ENCODE results near the gene NF1.
"Not testable (repeated sequence)": the region's sequence is repeated elsewhere in the genome, so short reads cannot be mapped to it uniquely, and the experiment has no call there.

NF1 gene

DNA sequence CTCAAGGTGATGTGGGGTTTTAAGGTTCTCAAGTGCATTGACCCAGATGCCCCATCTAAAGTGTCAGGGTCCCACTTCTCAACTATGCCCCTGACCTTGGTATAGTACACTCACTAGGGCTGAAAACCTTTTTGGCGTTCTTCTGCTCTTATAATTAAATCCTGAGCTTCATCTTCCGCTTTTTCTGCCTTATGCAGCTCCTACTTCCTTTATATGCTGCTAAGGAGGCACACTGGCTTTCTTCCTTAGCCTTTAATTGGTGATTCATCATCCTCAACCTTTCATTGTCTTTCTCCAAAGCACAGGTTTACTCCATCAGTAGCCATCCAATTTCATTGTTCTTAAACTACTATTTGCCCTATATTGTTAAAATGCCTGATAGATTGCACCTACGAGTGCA is 5.3 kb upstream of the NF1 start:
- DNase-seq (ENCODE audit: low read depth) = peak; percentile 41
- no peak overlapping the region for H3K4me3 ChIP-seq (ENCODE audit: low read depth, low read length)
- TF ChIP-seq, protein P1, sequence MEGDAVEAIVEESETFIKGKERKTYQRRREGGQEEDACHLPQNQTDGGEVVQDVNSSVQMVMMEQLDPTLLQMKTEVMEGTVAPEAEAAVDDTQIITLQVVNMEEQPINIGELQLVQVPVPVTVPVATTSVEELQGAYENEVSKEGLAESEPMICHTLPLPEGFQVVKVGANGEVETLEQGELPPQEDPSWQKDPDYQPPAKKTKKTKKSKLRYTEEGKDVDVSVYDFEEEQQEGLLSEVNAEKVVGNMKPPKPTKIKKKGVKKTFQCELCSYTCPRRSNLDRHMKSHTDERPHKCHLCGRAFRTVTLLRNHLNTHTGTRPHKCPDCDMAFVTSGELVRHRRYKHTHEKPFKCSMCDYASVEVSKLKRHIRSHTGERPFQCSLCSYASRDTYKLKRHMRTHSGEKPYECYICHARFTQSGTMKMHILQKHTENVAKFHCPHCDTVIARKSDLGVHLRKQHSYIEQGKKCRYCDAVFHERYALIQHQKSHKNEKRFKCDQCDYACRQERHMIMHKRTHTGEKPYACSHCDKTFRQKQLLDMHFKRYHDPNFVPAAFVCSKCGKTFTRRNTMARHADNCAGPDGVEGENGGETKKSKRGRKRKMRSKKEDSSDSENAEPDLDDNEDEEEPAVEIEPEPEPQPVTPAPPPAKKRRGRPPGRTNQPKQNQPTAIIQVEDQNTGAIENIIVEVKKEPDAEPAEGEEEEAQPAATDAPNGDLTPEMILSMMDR (IDR thresholded peaks at IDR 0.05; ENCODE audit: low read depth, low read length) = no peak
- TF ChIP-seq, protein P2, sequence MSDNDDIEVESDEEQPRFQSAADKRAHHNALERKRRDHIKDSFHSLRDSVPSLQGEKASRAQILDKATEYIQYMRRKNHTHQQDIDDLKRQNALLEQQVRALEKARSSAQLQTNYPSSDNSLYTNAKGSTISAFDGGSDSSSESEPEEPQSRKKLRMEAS (IDR thresholded peaks at IDR 0.05; ENCODE audit: low read depth, low read length) = no peak
- TF ChIP-seq MYC (IDR thresholded peaks at IDR 0.05; ENCODE audit: low read depth, low read length) = no peak
- TF ChIP-seq POLR2A (IDR thresholded peaks at IDR 0.05; ENCODE audit: extremely low read depth, insufficient read length) = no peak

DNA sequence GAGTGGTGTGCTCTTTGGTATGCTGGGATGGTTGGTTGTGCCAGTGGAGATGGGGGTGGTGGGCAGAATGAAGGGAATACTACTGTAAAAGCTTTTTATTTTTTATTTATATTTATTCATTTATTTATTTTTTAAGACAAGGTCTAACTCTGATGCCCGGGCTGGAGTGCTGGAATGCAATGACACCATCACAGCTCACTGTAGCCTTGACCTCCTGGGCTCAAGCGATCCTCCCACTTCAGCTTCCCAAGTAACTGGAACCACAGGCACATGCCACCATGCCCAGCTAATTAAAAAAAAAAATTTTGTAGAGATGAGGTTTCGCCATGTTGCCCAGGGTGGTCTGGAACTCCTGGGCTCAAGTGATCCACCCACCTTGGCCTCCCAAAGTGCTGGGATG is 4.1 kb upstream of the NF1 start:
- DNase-seq (ENCODE audit: low read depth); H3K4me3 ChIP-seq (ENCODE audit: low read depth, low read length): not testable (repeated sequence)

DNA sequence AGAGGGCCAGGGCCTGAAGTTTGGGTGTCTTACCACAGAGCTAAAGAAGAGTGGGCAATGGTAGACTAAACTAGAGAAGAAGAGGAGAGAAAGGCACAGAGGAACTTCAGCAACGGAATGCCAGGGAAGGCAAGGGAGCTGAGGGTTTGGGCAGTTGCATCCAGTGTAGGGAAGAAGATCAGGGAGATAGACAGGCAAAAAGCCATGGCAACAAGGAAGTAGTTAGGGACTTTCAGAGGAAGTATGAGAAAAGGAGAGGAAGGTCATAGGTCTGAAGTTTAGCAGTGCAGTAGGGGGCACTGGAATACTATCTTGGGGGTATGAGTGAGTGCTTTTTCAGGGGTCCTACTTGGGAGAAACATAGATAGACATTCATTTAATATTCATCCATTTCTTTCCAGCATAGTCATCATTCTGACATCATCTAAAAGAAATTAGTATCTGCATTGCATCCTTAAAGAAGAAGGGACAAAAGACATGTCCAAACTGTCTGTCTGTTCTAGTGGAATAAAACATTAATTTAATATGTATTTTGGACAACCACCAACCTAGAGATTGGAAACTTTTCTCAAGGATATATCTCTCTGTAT is 2.2 kb upstream of the NF1 start:
- H3K4me3 ChIP-seq (ENCODE audit: low read depth, low read length) = no peak overlapping the region
- TF ChIP-seq POLR2A (IDR thresholded peaks at IDR 0.05; ENCODE audit: extremely low read depth, insufficient read length) (no peak), MYC (IDR thresholded peaks at IDR 0.05; ENCODE audit: low read depth, low read length) (no peak)
- TF ChIP-seq, protein P2 (IDR thresholded peaks at IDR 0.05; ENCODE audit: low read depth, low read length) = no peak
- TF ChIP-seq, protein P1 (IDR thresholded peaks at IDR 0.05; ENCODE audit: low read depth, low read length) = no peak
- DNase-seq (ENCODE audit: low read depth) = no peak

DNA sequence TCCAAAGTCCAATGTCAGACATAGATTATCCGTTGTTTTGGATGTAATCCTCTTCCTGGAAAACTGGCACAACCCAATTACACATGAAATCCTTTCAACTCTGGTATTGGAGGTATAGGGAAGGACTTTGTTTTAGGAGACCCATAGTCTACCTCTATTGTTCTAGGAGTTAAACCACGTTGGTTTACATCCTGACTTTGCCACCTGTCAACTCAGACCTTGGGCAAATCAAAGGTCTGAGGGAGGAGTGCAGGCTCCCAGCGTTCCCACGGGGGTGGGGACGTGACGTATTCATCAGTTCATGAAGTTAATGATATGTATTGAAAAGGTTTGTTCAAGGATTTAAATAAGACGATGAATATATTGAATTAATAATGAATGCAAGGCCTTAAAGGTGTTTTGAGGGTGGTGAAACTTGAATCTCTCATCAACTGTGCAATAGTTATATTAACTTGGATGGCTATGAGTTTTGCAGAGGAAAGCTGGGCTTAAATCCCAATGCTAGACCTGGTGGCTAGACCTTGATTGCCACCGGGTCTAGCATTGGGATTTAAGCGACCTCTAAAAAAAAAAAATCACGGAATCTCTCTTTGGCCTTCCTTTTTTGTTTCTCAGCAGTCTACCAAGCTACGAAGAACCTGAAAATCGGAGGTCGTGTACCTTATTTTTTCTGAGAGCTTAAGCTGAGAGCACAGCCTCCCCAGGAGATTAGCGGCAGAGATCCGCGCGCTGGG is 744 bp upstream of the NF1 start:
- TF ChIP-seq, protein P1 (IDR thresholded peaks at IDR 0.05; ENCODE audit: low read depth, low read length) = no peak
- TF ChIP-seq MYC (IDR thresholded peaks at IDR 0.05; ENCODE audit: low read depth, low read length) (no peak), POLR2A (IDR thresholded peaks at IDR 0.05; ENCODE audit: extremely low read depth, insufficient read length) (no peak)
- TF ChIP-seq, protein P2 (IDR thresholded peaks at IDR 0.05; ENCODE audit: low read depth, low read length) = no peak
- peak overlapping the region; percentile 87 for H3K4me3 ChIP-seq (ENCODE audit: low read depth, low read length)
- no peak for DNase-seq (ENCODE audit: low read depth)

DNA sequence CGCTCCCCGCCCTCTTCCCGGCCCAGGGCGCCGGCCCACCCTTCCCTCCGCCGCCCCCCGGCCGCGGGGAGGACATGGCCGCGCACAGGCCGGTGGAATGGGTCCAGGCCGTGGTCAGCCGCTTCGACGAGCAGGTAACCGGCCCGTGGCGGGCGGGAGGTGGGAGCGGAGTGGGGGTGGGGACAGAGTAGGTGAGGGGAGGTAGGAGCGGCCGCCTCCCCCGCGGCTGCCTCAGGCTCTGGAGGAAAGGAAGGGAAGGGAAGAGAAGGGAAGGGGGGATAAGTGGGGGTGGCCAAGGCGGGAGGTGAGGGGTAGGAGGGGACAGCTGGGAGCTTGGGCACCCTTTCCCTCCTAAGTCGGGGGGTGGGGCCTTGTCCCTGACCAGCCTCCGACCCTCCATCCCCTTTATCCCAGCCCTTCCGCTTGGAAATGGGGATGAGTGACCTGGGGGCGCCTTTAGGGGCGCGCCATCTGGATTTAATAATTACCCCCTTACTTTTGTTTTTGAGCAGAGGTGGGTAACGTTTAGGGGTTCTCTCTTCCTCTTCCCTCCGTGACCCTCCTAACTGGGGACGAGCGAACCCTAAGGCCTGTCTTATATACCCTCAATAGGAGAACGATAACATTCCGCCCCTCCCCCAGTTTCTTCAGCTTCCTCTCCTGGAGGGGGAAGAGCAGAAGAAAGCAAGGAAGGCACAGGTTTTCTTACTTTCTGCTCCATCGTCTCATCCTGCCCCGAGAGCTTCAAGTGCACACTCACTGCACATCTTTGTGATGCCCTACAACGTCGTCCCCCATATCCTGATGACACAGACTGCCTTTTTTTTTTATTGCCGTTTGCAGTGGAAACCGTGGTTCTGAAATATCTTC is 694 bp downstream of the NF1 start:
- TF ChIP-seq, protein P2 (IDR thresholded peaks at IDR 0.05; ENCODE audit: low read depth, low read length) = no peak
- TF ChIP-seq, protein P1 (IDR thresholded peaks at IDR 0.05; ENCODE audit: low read depth, low read length) = no peak
- TF ChIP-seq MYC (IDR thresholded peaks at IDR 0.05; ENCODE audit: low read depth, low read length) (no peak), POLR2A (IDR thresholded peaks at IDR 0.05; ENCODE audit: extremely low read depth, insufficient read length) (no peak)
- peak; percentile 66 for DNase-seq (ENCODE audit: low read depth)
- peak overlapping the region; percentile 87 for H3K4me3 ChIP-seq (ENCODE audit: low read depth, low read length)

DNA sequence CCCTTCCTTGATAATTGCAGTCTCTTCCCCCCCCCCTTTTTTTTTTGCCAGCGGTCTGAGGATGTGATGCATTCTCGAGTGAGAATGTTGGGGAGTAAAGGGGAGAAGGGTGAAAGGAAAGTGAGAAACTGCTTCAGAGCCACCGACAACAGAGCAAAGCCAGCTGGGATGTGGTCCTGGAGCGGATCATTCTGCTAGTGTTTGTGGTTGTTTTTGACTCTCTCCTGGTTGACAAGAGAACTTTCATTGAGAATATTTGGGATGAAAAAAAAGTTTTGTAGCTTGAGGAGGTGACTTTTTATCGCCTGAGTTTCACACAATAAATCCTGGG is 1.3 kb downstream of the NF1 start:
- no peak for TF ChIP-seq POLR2A (IDR thresholded peaks at IDR 0.05; ENCODE audit: extremely low read depth, insufficient read length)
- TF ChIP-seq, protein P2 (IDR thresholded peaks at IDR 0.05; ENCODE audit: low read depth, low read length) = no peak
- TF ChIP-seq, protein P1 (IDR thresholded peaks at IDR 0.05; ENCODE audit: low read depth, low read length) = no peak
- no peak for TF ChIP-seq MYC (IDR thresholded peaks at IDR 0.05; ENCODE audit: low read depth, low read length)
- H3K4me3 ChIP-seq (ENCODE audit: low read depth, low read length) = peak overlapping the region; percentile 87
- DNase-seq (ENCODE audit: low read depth) = no peak

Measured in NB4 (cell line).